Measurements from ENCODE around the gene SIDT2. TPM values are rescaled to one million over a fixed set of nuclear protein-coding genes. Genes with fewer than 3 reads are reported as not detected.

Gene SIDT2
- total and polyA plus RNA-seq, 2 donors (not counting 3 experiments of a cell fraction or from before 2014, with no cell fraction given): 28.7 to 34.5 TPM

- intact Hi-C loops (cut with micrococcal nuclease): no loop called here
- peaks cover 9% of the 10 kb centered on the region for H4K20me1 ChIP-seq (replicated peaks; ENCODE audit: control insufficient read depth, extremely low read depth, insufficient read depth, low read length)
- H2AFZ ChIP-seq (ENCODE audit: low read depth, low read length): no peak overlapping the region
- dilution Hi-C loops (cut with MboI; ENCODE audit: extremely low pct_ligation_motif_present, low sequenced_read_pairs): no loop called here
- no peak for TF ChIP-seq JUN (IDR thresholded peaks at IDR 0.05; ENCODE audit: borderline replicate concordance, insufficient read depth, insufficient read length, low read depth)
- TF ChIP-seq, protein P1, sequence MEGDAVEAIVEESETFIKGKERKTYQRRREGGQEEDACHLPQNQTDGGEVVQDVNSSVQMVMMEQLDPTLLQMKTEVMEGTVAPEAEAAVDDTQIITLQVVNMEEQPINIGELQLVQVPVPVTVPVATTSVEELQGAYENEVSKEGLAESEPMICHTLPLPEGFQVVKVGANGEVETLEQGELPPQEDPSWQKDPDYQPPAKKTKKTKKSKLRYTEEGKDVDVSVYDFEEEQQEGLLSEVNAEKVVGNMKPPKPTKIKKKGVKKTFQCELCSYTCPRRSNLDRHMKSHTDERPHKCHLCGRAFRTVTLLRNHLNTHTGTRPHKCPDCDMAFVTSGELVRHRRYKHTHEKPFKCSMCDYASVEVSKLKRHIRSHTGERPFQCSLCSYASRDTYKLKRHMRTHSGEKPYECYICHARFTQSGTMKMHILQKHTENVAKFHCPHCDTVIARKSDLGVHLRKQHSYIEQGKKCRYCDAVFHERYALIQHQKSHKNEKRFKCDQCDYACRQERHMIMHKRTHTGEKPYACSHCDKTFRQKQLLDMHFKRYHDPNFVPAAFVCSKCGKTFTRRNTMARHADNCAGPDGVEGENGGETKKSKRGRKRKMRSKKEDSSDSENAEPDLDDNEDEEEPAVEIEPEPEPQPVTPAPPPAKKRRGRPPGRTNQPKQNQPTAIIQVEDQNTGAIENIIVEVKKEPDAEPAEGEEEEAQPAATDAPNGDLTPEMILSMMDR (IDR thresholded peaks at IDR 0.05; ENCODE audit: extremely low read depth in 1 of 2, insufficient read depth in 1 of 2, low read depth in 1 of 2, low read length in 2 of 2): no peak
- no peak for TF ChIP-seq POLR2A (IDR thresholded peaks at IDR 0.05; ENCODE audit: low read depth, low read length)
- no peak for TF ChIP-seq MYC (IDR thresholded peaks at IDR 0.05; ENCODE audit: low read depth, low read length)
- TF ChIP-seq GATA2 (IDR thresholded peaks at IDR 0.05; ENCODE audit: insufficient read depth, insufficient read length, low read depth, low read length): no peak
- TF ChIP-seq FOS (IDR thresholded peaks at IDR 0.05; ENCODE audit: borderline replicate concordance, insufficient read depth, low read length): no peak
- no peak for TF ChIP-seq POLR2AphosphoS5 (IDR thresholded peaks at IDR 0.05; ENCODE audit: insufficient read depth, low read depth, low read length)
- no peak for TF ChIP-seq EZH2 (IDR thresholded peaks at IDR 0.05; ENCODE audit: borderline replicate concordance, low read depth, low read length, severe bottlenecking)
- no peak for TF ChIP-seq MAX (IDR thresholded peaks at IDR 0.05; ENCODE audit: insufficient read depth, insufficient read length)
- no peaks in the 10 kb centered on the region for H3K9me1 ChIP-seq (replicated peaks; ENCODE audit: control insufficient read depth, extremely low read depth, insufficient read depth, low read length)
- no peaks in the 10 kb centered on the region for H3K9me3 ChIP-seq (replicated peaks; ENCODE audit: control insufficient read depth, insufficient read depth, low read length)
- ChIA-PET CTCF (interaction anchor here (1.1 to 1.7 kb wide), 2 partner anchors 12 to 70 kb away, joined by 3 to 5 read pairs; no protein-coding TSS in a partner anchor), POLR2A (interaction anchor here (0.9 kb wide), 1 partner anchor 19 kb away, joined by 4 read pairs; no protein-coding TSS in a partner anchor)
- no peak for FAIRE-seq
- H3K79me2 ChIP-seq (ENCODE audit: control insufficient read depth, insufficient read depth, low read length): peaks cover 45% of the 10 kb centered on the region
- DNase-seq (ENCODE audit: low read depth, low spot score): peak; percentile 70
- no peak overlapping the region for H3K9ac ChIP-seq (replicated peaks; ENCODE audit: extremely low read depth, insufficient read depth, low read length)
- H3K4me1 ChIP-seq (ENCODE audit: control insufficient read depth, extremely low read depth, insufficient read depth, low read length): no peaks in the 10 kb centered on the region
- no peaks in the 10 kb centered on the region for H3K27me3 ChIP-seq (ENCODE audit: control insufficient read depth in 2 of 2, insufficient read depth in 2 of 2, low read length in 2 of 2)
- peaks cover 17 to 23% of the 10 kb centered on the region in 2 experiments for H3K36me3 ChIP-seq (ENCODE audit: control insufficient read depth in 2 of 2, extremely low read depth in 1 of 2, insufficient read depth in 2 of 2, low read length in 2 of 2)
- no TSS peak for BruUV-seq (replicated peaks)
- no peak overlapping the region for H3K4me3 ChIP-seq (replicated peaks in 1 of 3; ENCODE audit: insufficient read depth in 1 of 3, low read depth in 1 of 3, low read length in 3 of 3)
- H3K4me2 ChIP-seq (ENCODE audit: insufficient read depth, low read length): no peak overlapping the region
- H3K27ac ChIP-seq (ENCODE audit: insufficient read depth, low read depth, low read length): no peak overlapping the region
Measured at GRCh38 chr11:117160826-117161225, 17.7 kb upstream of the SIDT2 start.

Measured in endothelial cell of umbilical vein (primary cell).